Trophoblast cell (in vitro differentiated cells and primary cell): ENCODE results near the gene RGP1. TPM values are rescaled to one million over a fixed set of nuclear protein-coding genes. Genes with fewer than 3 reads are reported as not detected.

Experiments
- DNase-seq, 2 donors: peaks; one replicate each; pipeline ENCODE4 v3.0.0-alpha.2; 2016
- H2AFZ ChIP-seq: 2 replicates; pipeline ENCODE4 v1.6.1; 2013; ENCODE audit warnings: low read length, moderate library complexity, mild to moderate bottlenecking; ENCODE audit not compliant: insufficient read depth, poor library complexity
- H2AK5ac ChIP-seq: 2 replicates; pipeline ENCODE4 v1.6.1; 2013; ENCODE audit warnings: mild to moderate bottlenecking, low read length
- H2BK120ac ChIP-seq: 2 replicates; pipeline ENCODE4 v1.6.1; 2013; ENCODE audit warnings: low read length, mild to moderate bottlenecking, moderate library complexity; ENCODE audit not compliant: insufficient read depth, poor library complexity
- H2BK12ac ChIP-seq: 2 replicates; pipeline ENCODE4 v1.6.1; 2013; ENCODE audit warnings: mild to moderate bottlenecking, low read length, moderate library complexity
- H2BK5ac ChIP-seq: 2 replicates; pipeline ENCODE4 v1.6.1; 2013; ENCODE audit warnings: low read length, low read depth, moderate library complexity, mild to moderate bottlenecking; ENCODE audit not compliant: poor library complexity
- H3K14ac ChIP-seq: 2 replicates; pipeline ENCODE4 v1.6.1; 2013; ENCODE audit warnings: mild to moderate bottlenecking, low read length
- H3K18ac ChIP-seq: 2 replicates; pipeline ENCODE4 v1.6.1; 2013; ENCODE audit warnings: mild to moderate bottlenecking, low read length
- H3K23ac ChIP-seq: 2 replicates; pipeline ENCODE4 v1.6.1; 2013; ENCODE audit warnings: low read length
- H3K27ac ChIP-seq: 2 replicates; pipeline ENCODE4 v1.5.1; 2013; ENCODE audit warnings: low read depth, mild to moderate bottlenecking, inconsistent platforms, low read length, moderate library complexity
- H3K27me3 ChIP-seq: 2 replicates; pipeline ENCODE4 v1.6.1; 2013; ENCODE audit warnings: inconsistent platforms, mild to moderate bottlenecking, low read length, moderate library complexity; ENCODE audit not compliant: insufficient read depth
- H3K36me3 ChIP-seq, 2 experiments: 1 replicate in 1 of 2; 2 replicates in 1 of 2; pipeline ENCODE4 v1.6.1; 2013; ENCODE audit warnings: low read length in 2 of 2, mild to moderate bottlenecking in 2 of 2, moderate library complexity in 1 of 2; ENCODE audit not compliant: insufficient read depth in 2 of 2, control insufficient read depth in 1 of 2
- H3K4ac ChIP-seq: 2 replicates; pipeline ENCODE4 v1.6.1; 2013; ENCODE audit warnings: low read depth, mild to moderate bottlenecking, low read length, moderate library complexity
- H3K4me1 ChIP-seq, 2 experiments: 1 replicate in 1 of 2; 2 replicates in 1 of 2; pipeline ENCODE4 v1.6.1; 2013; ENCODE audit warnings: low read length in 2 of 2, mild to moderate bottlenecking in 2 of 2, moderate library complexity in 1 of 2; ENCODE audit not compliant: insufficient read depth in 2 of 2, control insufficient read depth in 1 of 2
- H3K4me2 ChIP-seq: 2 replicates; pipeline ENCODE4 v1.6.1; 2013; ENCODE audit warnings: inconsistent platforms, mild to moderate bottlenecking, low read length, moderate library complexity
- H3K4me3 ChIP-seq: 2 replicates; pipeline ENCODE4 v1.5.1; 2013; ENCODE audit warnings: mild to moderate bottlenecking, low read depth, low read length, inconsistent platforms
- H3K79me1 ChIP-seq: one replicate; pipeline ENCODE4 v1.6.1; 2013; ENCODE audit warnings: low read length
- H3K79me2 ChIP-seq: 2 replicates; pipeline ENCODE4 v1.6.1; 2013; ENCODE audit warnings: low read length, mild to moderate bottlenecking; ENCODE audit not compliant: control insufficient read depth, insufficient read depth, poor library complexity
- H3K9ac ChIP-seq: 2 replicates; pipeline ENCODE4 v1.6.1; 2013; ENCODE audit warnings: mild to moderate bottlenecking, low read length
- H3K9me3 ChIP-seq: 2 replicates; pipeline ENCODE4 v1.6.1; 2013; ENCODE audit warnings: low read depth, mild to moderate bottlenecking, control low read depth, inconsistent platforms, low read length; ENCODE audit not compliant: insufficient read depth
- H4K12ac ChIP-seq: 2 replicates; pipeline ENCODE4 v1.6.1; 2013; ENCODE audit warnings: low read depth, mild to moderate bottlenecking, low read length, moderate library complexity
- H4K8ac ChIP-seq: 2 replicates; pipeline ENCODE4 v1.6.1; 2013; ENCODE audit warnings: low read depth, mild to moderate bottlenecking, low read length, moderate library complexity
- H4K91ac ChIP-seq: one replicate; pipeline ENCODE4 v1.6.1; 2013; ENCODE audit warnings: low read depth, mild to moderate bottlenecking, low read length, moderate library complexity
- WGBS: extraction: QIAGEN DNeasy Blood & Tissue Kit; methylation state at CpG from one replicate; pipeline ENCODE4 v1.1.7; 2013; ENCODE audit warnings: missing lambda C conversion rate; ENCODE audit not compliant: insufficient read length, insufficient coverage; ENCODE audit errors: extremely low coverage; 5-methylcytosine and 5-hydroxymethylcytosine counted together
- polyA plus RNA-seq: library from polyadenylated mRNA; stranded (reverse); fragments of 200-250 nt; gene quantifications from 2 replicates; pipeline ENCODE4 v1.2.3, GENCODE V29; 2013

The RGP1 gene, protein sequence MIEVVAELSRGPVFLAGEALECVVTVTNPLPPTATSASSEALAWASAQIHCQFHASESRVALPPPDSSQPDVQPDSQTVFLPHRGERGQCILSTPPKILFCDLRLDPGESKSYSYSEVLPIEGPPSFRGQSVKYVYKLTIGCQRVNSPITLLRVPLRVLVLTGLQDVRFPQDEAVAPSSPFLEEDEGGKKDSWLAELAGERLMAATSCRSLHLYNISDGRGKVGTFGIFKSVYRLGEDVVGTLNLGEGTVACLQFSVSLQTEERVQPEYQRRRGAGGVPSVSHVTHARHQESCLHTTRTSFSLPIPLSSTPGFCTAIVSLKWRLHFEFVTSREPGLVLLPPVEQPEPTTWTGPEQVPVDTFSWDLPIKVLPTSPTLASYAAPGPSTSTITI
- 14.4 TPM in 2 replicates for polyA plus RNA-seq

DNA sequence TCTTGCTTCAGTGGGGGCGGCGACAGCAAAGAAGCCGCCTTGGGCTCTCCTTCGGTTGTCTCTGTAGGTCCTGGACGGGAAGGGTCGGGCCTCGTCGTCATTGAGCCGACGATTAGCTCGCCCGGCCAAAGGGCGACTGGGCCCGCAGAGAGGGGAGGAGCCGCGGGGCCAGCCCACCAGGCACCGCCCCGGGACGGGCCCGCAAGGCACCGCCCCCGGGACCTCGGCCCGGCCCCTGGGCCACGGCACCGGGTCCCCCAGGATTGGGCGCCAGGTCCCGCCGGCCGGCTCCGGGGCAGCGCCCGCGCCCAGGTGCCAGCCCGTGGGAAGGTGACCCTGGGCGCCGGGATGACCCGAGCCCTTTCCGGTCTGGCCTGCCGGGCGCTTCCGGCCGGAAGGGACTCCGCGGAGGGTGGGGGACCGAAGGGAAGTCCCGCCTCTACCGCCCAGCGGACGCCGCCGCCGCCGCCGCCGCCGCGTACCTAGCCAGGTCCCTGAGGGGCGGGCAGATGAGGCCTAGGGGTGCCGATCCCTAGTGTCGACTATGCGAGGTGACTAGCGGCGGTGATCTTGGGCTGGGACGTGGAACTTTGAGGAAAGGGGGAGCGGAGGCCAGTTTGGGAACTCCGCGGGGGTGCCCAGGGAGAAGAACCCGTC, at the start of gene RGP1, which contains the start of gene GBA2:
Gene RGP1, plus strand, starts transcription at position 430 of the 657 bp plus-strand sequence. CDS start 469 bp downstream, outside the sequence.
Gene GBA2, minus strand, starts transcription at position 371 of the 657 bp plus-strand sequence. CDS start 524 bp downstream, outside the sequence.
- peaks cover 23% of the 10 kb centered on the region for H3K79me2 ChIP-seq
- peak within 1 kb of the TSS; percentile 91 for H4K12ac ChIP-seq
- H3K4me2 ChIP-seq: peak within 1 kb of the TSS; percentile 90
- H2BK5ac ChIP-seq: peak within 1 kb of the TSS; percentile 75
- DNase-seq: peak; percentile 78 to 83
- peaks cover 25 to 41% of the 10 kb centered on the region in 2 experiments for H3K36me3 ChIP-seq
- H3K4ac ChIP-seq: peak within 1 kb of the TSS; percentile 95
- peak within 1 kb of the TSS; percentile 94 for H4K8ac ChIP-seq
- H3K27me3 ChIP-seq: no peaks in the 10 kb centered on the region
- no peak within 1 kb of the TSS for H3K23ac ChIP-seq
- H4K91ac ChIP-seq: peak within 1 kb of the TSS; percentile 95
- no peaks in the 10 kb centered on the region for H3K9me3 ChIP-seq
- peak within 1 kb of the TSS; percentile 84 for H3K4me3 ChIP-seq
- H2BK120ac ChIP-seq: peak within 1 kb of the TSS; percentile 86
- peak within 1 kb of the TSS; percentile 92 for H3K14ac ChIP-seq
- peak within 1 kb of the TSS; percentile 95 for H3K9ac ChIP-seq
- peaks cover 23 to 35% of the 10 kb centered on the region in 2 experiments for H3K4me1 ChIP-seq
- H2AFZ ChIP-seq: peak within 1 kb of the TSS; percentile 96
- WGBS: no CpG with 5 or more reads among the region's 69 CpGs
- peak within 1 kb of the TSS; percentile 89 for H3K27ac ChIP-seq
- H2AK5ac ChIP-seq: peak within 1 kb of the TSS; percentile 67
- no peak within 1 kb of the TSS for H2BK12ac ChIP-seq
- H3K79me1 ChIP-seq: peaks cover 12% of the 10 kb centered on the region
- H3K18ac ChIP-seq: peak within 1 kb of the TSS; percentile 99

- H3K14ac ChIP-seq: no peak overlapping the region
- H3K23ac ChIP-seq: no peak overlapping the region
Observed at GRCh38 chr9:35700031-35700430, 49.1 kb upstream of the RGP1 start.

GRCh38 chr9:35700942-35701341, 48.1 kb upstream of the RGP1 start:
- H2AK5ac ChIP-seq: no peak overlapping the region

More at GRCh38 chr9:35700031-35700430, 49.1 kb upstream of the RGP1 start:
- Histone ChIP-seq H3K4me1 (no peaks in the 10 kb centered on the region), H3K9me3 (peaks cover 3% of the 10 kb centered on the region), H2AFZ (no peak overlapping the region), H3K9ac (no peak overlapping the region), H2AK5ac (no peak overlapping the region), H4K12ac (no peak overlapping the region), H4K91ac (no peak overlapping the region), H3K18ac (no peak overlapping the region), H2BK5ac (no peak overlapping the region), H3K4me3 (no peak overlapping the region), H3K27ac (no peak overlapping the region), H2BK120ac (no peak overlapping the region), H2BK12ac (no peak overlapping the region), H4K8ac (no peak overlapping the region), H3K36me3 (peaks cover 69 to 84% of the 10 kb centered on the region in 2 experiments), H3K79me1 (no peaks in the 10 kb centered on the region), H3K79me2 (no peaks in the 10 kb centered on the region), H3K4ac (no peak overlapping the region), H3K27me3 (no peaks in the 10 kb centered on the region), H3K4me2 (no peak overlapping the region)
- WGBS: no CpG with 5 or more reads among the region's 11 CpGs
- no peak for DNase-seq

GRCh38 chr9:35702696-35703095, 46.4 kb upstream of the RGP1 start:
- Histone ChIP-seq H4K12ac (no peak overlapping the region), H3K14ac (no peak overlapping the region), H2BK120ac (no peak overlapping the region), H2AFZ (no peak overlapping the region), H3K9ac (no peak overlapping the region), H3K4ac (no peak overlapping the region), H2BK12ac (no peak overlapping the region), H3K27me3 (no peaks in the 10 kb centered on the region), H3K4me2 (no peak overlapping the region), H3K79me2 (no peaks in the 10 kb centered on the region), H4K8ac (no peak overlapping the region), H2BK5ac (no peak overlapping the region), H3K23ac (no peak overlapping the region), H4K91ac (no peak overlapping the region), H3K18ac (no peak overlapping the region), H3K9me3 (peaks cover 1% of the 10 kb centered on the region), H3K4me1 (no peaks in the 10 kb centered on the region), H3K27ac (no peak overlapping the region), H3K4me3 (no peak overlapping the region), H3K36me3 (peaks cover 84 to 93% of the 10 kb centered on the region in 2 experiments), H2AK5ac (no peak overlapping the region), H3K79me1 (no peaks in the 10 kb centered on the region)
- DNase-seq: no peak
- WGBS: no CpG with 5 or more reads among the region's 7 CpGs

More at GRCh38 chr9:35700942-35701341, 48.1 kb upstream of the RGP1 start:
- no peak overlapping the region for H3K27ac ChIP-seq
- no peaks in the 10 kb centered on the region for H3K79me1 ChIP-seq
- H3K4me3 ChIP-seq: no peak overlapping the region
- no peak overlapping the region for H4K12ac ChIP-seq
- H3K4me2 ChIP-seq: no peak overlapping the region
- no peak overlapping the region for H3K9ac ChIP-seq
- H2BK120ac ChIP-seq: no peak overlapping the region
- H4K8ac ChIP-seq: no peak overlapping the region
- no peak overlapping the region for H2BK5ac ChIP-seq
- no peaks in the 10 kb centered on the region for H3K79me2 ChIP-seq
- H4K91ac ChIP-seq: no peak overlapping the region
- no peaks in the 10 kb centered on the region for H3K27me3 ChIP-seq
- peaks cover 78 to 93% of the 10 kb centered on the region in 2 experiments for H3K36me3 ChIP-seq
- DNase-seq: no peak
- no peak overlapping the region for H2AFZ ChIP-seq
- H3K4me1 ChIP-seq: no peaks in the 10 kb centered on the region
- no peak overlapping the region for H3K4ac ChIP-seq
- no peak overlapping the region for H3K18ac ChIP-seq
- no peak overlapping the region for H3K14ac ChIP-seq
- H3K23ac ChIP-seq: no peak overlapping the region
- H2BK12ac ChIP-seq: no peak overlapping the region
- peaks cover 3% of the 10 kb centered on the region for H3K9me3 ChIP-seq
